A549 (cell line): ENCODE data around the gene MR1. TPM values are rescaled to one million over a fixed set of nuclear protein-coding genes. Genes with fewer than 3 reads are reported as not detected.
A peak's percentile ranks its signal among the peaks of the same experiment; 100 is the strongest.
"Not testable (repeated sequence)": the region's sequence is repeated elsewhere in the genome, so short reads cannot be mapped to it uniquely, and the experiment has no call there.

ENCODE experiments used
- ATAC-seq, 2 experiments: fragments of 200-7000 bp in 1 of 2; fragments of >200 bp in 1 of 2; cut with Nextera tagmentation in 1 of 2; cut with Tn5 transposase in 1 of 2; 3 replicates each; pipeline versions ENCODE4 v1.8.0 to v1.9.1; 2018 to 2020; ENCODE audit warnings: mild to moderate bottlenecking in 1 of 2, moderate library complexity in 1 of 2
- CTCF ChIA-PET: fragments of 300-600 bp; sonication (Branson Sonifier 250); formaldehyde crosslinking; extraction: SDS; loops from one replicate; lab custom pipeline; 2021; ENCODE audit warnings: antibody characterized with exemption, inconsistent platforms; lab: Yijun Ruan, JAX
- POLR2A ChIA-PET: fragments of 350-600 bp; formaldehyde crosslinking; extraction: SDS; loops from one replicate; lab custom pipeline; 2021; ENCODE audit warnings: antibody characterized with exemption, inconsistent platforms; lab: Yijun Ruan, JAX
- DNase-seq, 2 experiments: peaks; one replicate each; pipeline versions ENCODE4 v3.0.0 to v3.0.0-alpha.2; 2011 to 2016; ENCODE audit warnings: low read depth in 1 of 2, low spot score in 1 of 2
- FAIRE-seq: peaks from 2 replicates; lab custom pipeline; 2011; peaks lifted over from hg19 to GRCh38; lab: Jason Lieb, UNC
- H3K27ac ChIP-seq, 2 experiments: fragments of >200 bp; sonication (Bioruptor Twin); formaldehyde crosslinking; 3 replicates each; pipeline ENCODE4 v1.5.1; 2016 to 2017
- H3K4me1 ChIP-seq: fragments of >200 bp; sonication (Bioruptor Twin); formaldehyde crosslinking; 3 replicates; pipeline ENCODE4 v1.6.1; 2016
- H3K4me2 ChIP-seq: fragments of >200 bp; sonication (Bioruptor Twin); formaldehyde crosslinking; 3 replicates; pipeline ENCODE4 v1.6.1; 2016
- H3K4me3 ChIP-seq: fragments of >200 bp; sonication (Bioruptor Twin); formaldehyde crosslinking; 3 replicates; pipeline ENCODE4 v1.5.1; 2016
- H3K9me3 ChIP-seq: fragments of >200 bp; sonication (Bioruptor Twin); formaldehyde crosslinking; 3 replicates; pipeline ENCODE4 v1.6.1; 2016
- BHLHE40 ChIP-seq: IDR thresholded peaks from 2 replicates; pipeline ENCODE4 v1.6.1; 2012; ENCODE audit warnings: low read depth, low read length, inconsistent platforms
- CBX8 ChIP-seq: fragments of 200-600 bp; sonication (generic); IDR thresholded peaks from 2 replicates; pipeline ENCODE4 v1.6.1; 2016
- EHF ChIP-seq: fragments of 250-450 bp; sonication (Bioruptor Pico); IDR thresholded peaks from 2 replicates; pipeline ENCODE4 v1.5.0; 2020; ENCODE audit warnings: mild to moderate bottlenecking
- EHMT2 ChIP-seq: fragments of 200-600 bp; sonication (generic); IDR thresholded peaks from 2 replicates; pipeline ENCODE4 v1.6.1; 2016; ENCODE audit warnings: antibody characterized with exemption, low read depth, mild to moderate bottlenecking, moderate library complexity
- EP300 ChIP-seq, 2 experiments: fragments of >200 bp; sonication (Bioruptor Twin); formaldehyde crosslinking; IDR thresholded peaks; 2 replicates in 1 of 2; 3 replicates in 1 of 2; pipeline ENCODE4 v1.6.1; 2016 to 2017
- ESRRA ChIP-seq: fragments of 150-350 bp; IDR thresholded peaks from 2 replicates; pipeline ENCODE4 v1.6.1; 2014; ENCODE audit warnings: mild to moderate bottlenecking, low read length, borderline replicate concordance
- FOSB ChIP-seq: fragments of 250-450 bp; sonication (Bioruptor Pico); IDR thresholded peaks from 2 replicates; pipeline ENCODE4 v1.5.0; 2020; ENCODE audit warnings: mild to moderate bottlenecking, moderate library complexity
- FOXS1 ChIP-seq: fragments of 250-450 bp; sonication (Bioruptor Pico); IDR thresholded peaks from 2 replicates; pipeline ENCODE4 v1.5.0; 2020; ENCODE audit warnings: mild to moderate bottlenecking, moderate library complexity
- GATA3 ChIP-seq: IDR thresholded peaks from 2 replicates; pipeline ENCODE4 v1.6.1; 2012; ENCODE audit warnings: borderline replicate concordance
- HEYL ChIP-seq: fragments of 250-450 bp; sonication (Bioruptor Pico); IDR thresholded peaks from 2 replicates; pipeline ENCODE4 v1.8.0; 2021; ENCODE audit warnings: mild to moderate bottlenecking, moderate library complexity
- HOXA7 ChIP-seq: fragments of 250-450 bp; sonication (Bioruptor Pico); IDR thresholded peaks from 2 replicates; pipeline ENCODE4 v1.5.0; 2020; ENCODE audit warnings: mild to moderate bottlenecking, moderate library complexity
- HOXB13 ChIP-seq: fragments of 250-450 bp; sonication (Bioruptor Pico); IDR thresholded peaks from 2 replicates; pipeline ENCODE4 v1.5.0; 2020; ENCODE audit warnings: low read depth, mild to moderate bottlenecking, moderate library complexity
- HOXB5 ChIP-seq: fragments of 250-450 bp; sonication (Bioruptor Pico); IDR thresholded peaks from 2 replicates; pipeline ENCODE4 v1.5.0; 2020; ENCODE audit warnings: mild to moderate bottlenecking, moderate library complexity
- JUN ChIP-seq, 2 experiments: fragments of >200 bp; sonication (Bioruptor Twin); formaldehyde crosslinking; IDR thresholded peaks; 2 replicates in 1 of 2; 3 replicates in 1 of 2; pipeline ENCODE4 v1.6.1; 2016 to 2017
- KDM1A ChIP-seq: fragments of 200-600 bp; sonication (generic); IDR thresholded peaks from 2 replicates; pipeline ENCODE4 v1.6.1; 2016; ENCODE audit warnings: low read depth, mild to moderate bottlenecking
- MAFK ChIP-seq: fragments of 450-650 bp; IDR thresholded peaks from 2 replicates; pipeline ENCODE4 v1.6.1; 2014; ENCODE audit not compliant: partially characterized antibody
- MAZ ChIP-seq: fragments of 150-350 bp; IDR thresholded peaks from 2 replicates; pipeline ENCODE4 v1.6.1; 2014; ENCODE audit warnings: antibody characterized with exemption, low read depth, low read length, borderline replicate concordance
- MYC ChIP-seq: IDR thresholded peaks from 2 replicates; pipeline ENCODE4 v1.6.1; 2012; ENCODE audit warnings: mild to moderate bottlenecking, inconsistent platforms, low read length, improper control_type of control experiment, borderline replicate concordance
- PHF8 ChIP-seq: fragments of 200-600 bp; sonication (generic); IDR thresholded peaks from 2 replicates; pipeline ENCODE4 v1.6.1; 2016; ENCODE audit warnings: low read depth, mild to moderate bottlenecking, antibody characterized with exemption, moderate library complexity, borderline replicate concordance
- POLR2A ChIP-seq: IDR thresholded peaks from 2 replicates; pipeline ENCODE4 v1.6.1; 2012; ENCODE audit warnings: mild to moderate bottlenecking, low read length
- RARB ChIP-seq: fragments of 250-450 bp; sonication (Bioruptor Pico); IDR thresholded peaks from 2 replicates; pipeline ENCODE4 v1.8.0; 2021; ENCODE audit warnings: mild to moderate bottlenecking, moderate library complexity
- TFCP2L1 ChIP-seq: fragments of 250-450 bp; sonication (Bioruptor Pico); IDR thresholded peaks from 2 replicates; pipeline ENCODE4 v1.5.0; 2021; ENCODE audit warnings: mild to moderate bottlenecking
- WGBS: methylation state at CpG from one replicate; pipeline ENCODE4 v1.1.6; 2017; ENCODE audit errors: missing lambda C conversion rate; 5-methylcytosine and 5-hydroxymethylcytosine counted together
- polyA plus RNA-seq, 4 experiments: library from polyadenylated mRNA; depleted of rRNA in 3 of 4; stranded (reverse); fragments of >200 nt; fragmentation: RNase III in 1 of 4; extraction: RNeasy Plus Mini Kit Qiagen cat#74134 plus additional on column Dnase treatment in 1 of 4; gene quantifications; 2 replicates in 3 of 4; 3 replicates in 1 of 4; pipeline ENCODE4 v1.2.3, GENCODE V29; 2011 to 2017
- TF ChIP-seq, protein P1 (sequence below): fragments of 150-350 bp; IDR thresholded peaks from 2 replicates; pipeline ENCODE4 v1.6.1; 2014; ENCODE audit warnings: low read depth, mild to moderate bottlenecking, low read length
- TF ChIP-seq, protein P2 (sequence below): fragments of 250-450 bp; sonication (Bioruptor Pico); IDR thresholded peaks from 2 replicates; pipeline ENCODE4 v1.5.0; 2021; ENCODE audit warnings: mild to moderate bottlenecking, moderate library complexity, borderline replicate concordance
- TF ChIP-seq, protein P3 (sequence below): fragments of >200 bp; sonication (Bioruptor Twin); formaldehyde crosslinking; IDR thresholded peaks from 3 replicates; pipeline ENCODE4 v1.5.1; 2016
- TF ChIP-seq, protein P4 (sequence below): fragments of >200 bp; sonication (Bioruptor Twin); formaldehyde crosslinking; IDR thresholded peaks from 2 replicates; pipeline ENCODE4 v1.6.1; 2016
- TF ChIP-seq, protein P5 (sequence below): IDR thresholded peaks from 2 replicates; pipeline ENCODE4 v1.6.1; 2012

The MR1 gene
- polyA plus RNA-seq, 2 of the 4 experiments (the other 2 are of a cell fraction), result 8.3 to 17.2 TPM

DNA sequence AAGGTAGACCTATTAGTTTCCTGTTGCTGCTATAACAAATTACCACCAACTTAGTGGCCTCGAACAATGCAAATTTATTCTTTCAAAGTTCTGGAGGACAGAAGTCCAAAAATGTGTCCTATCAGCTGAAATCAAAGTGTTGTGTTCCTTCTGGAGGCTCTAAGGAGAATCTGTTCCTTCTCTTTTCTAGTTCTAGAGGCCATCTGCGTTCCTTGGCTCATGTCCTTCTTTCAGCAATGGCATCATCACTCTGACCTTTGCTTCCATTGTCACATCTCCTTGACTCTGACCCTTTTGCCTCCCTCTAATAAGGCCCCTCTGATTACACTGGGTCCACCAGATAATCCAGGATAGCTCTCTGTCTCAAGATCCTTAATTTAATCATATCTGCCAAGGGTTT, 1.2 kb upstream of the MR1 start:
- ChIA-PET CTCF (interaction anchor here (1.0 to 2.9 kb wide), 2 partner anchors 9 to 110 kb away, joined by 3 to 14 read pairs; no protein-coding TSS in a partner anchor), POLR2A (interaction anchor here (0.6 to 1.3 kb wide), 2 partner anchors 9 to 56 kb away, joined by 4 to 10 read pairs; partner anchors contain the start of gene STX6)
- TF ChIP-seq, protein P1, sequence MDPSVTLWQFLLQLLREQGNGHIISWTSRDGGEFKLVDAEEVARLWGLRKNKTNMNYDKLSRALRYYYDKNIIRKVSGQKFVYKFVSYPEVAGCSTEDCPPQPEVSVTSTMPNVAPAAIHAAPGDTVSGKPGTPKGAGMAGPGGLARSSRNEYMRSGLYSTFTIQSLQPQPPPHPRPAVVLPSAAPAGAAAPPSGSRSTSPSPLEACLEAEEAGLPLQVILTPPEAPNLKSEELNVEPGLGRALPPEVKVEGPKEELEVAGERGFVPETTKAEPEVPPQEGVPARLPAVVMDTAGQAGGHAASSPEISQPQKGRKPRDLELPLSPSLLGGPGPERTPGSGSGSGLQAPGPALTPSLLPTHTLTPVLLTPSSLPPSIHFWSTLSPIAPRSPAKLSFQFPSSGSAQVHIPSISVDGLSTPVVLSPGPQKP, result no peak
- TF ChIP-seq MAFK, result no peak
- no peak for TF ChIP-seq KDM1A
- TF ChIP-seq PHF8, result no peak
- no peak for TF ChIP-seq BHLHE40
- no peak for TF ChIP-seq JUN (IDR thresholded peaks at IDR 0.05)
- TF ChIP-seq POLR2A, result no peak
- no peak for TF ChIP-seq TFCP2L1 (CRISPR knock-in tag)
- TF ChIP-seq, protein P2, sequence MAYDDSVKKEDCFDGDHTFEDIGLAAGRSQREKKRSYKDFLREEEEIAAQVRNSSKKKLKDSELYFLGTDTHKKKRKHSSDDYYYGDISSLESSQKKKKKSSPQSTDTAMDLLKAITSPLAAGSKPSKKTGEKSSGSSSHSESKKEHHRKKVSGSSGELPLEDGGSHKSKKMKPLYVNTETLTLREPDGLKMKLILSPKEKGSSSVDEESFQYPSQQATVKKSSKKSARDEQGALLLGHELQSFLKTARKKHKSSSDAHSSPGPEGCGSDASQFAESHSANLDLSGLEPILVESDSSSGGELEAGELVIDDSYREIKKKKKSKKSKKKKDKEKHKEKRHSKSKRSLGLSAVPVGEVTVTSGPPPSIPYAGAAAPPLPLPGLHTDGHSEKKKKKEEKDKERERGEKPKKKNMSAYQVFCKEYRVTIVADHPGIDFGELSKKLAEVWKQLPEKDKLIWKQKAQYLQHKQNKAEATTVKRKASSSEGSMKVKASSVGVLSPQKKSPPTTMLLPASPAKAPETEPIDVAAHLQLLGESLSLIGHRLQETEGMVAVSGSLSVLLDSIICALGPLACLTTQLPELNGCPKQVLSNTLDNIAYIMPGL, result no peak
- no peak for TF ChIP-seq FOXS1
- TF ChIP-seq EHF (CRISPR knock-in tag), result no peak
- TF ChIP-seq RARB (CRISPR knock-in tag), result no peak
- no peak for TF ChIP-seq MYC
- TF ChIP-seq EP300 (IDR thresholded peaks at IDR 0.05), result no peak
- TF ChIP-seq FOSB (CRISPR knock-in tag), result no peak
- TF ChIP-seq HOXB13 (CRISPR knock-in tag), result no peak
- TF ChIP-seq GATA3, result no peak
- ATAC-seq (no peak), DNase-seq (no peak), FAIRE-seq (no peak)
- H3K4me3 ChIP-seq, result no peak overlapping the region
- no peak overlapping the region; a peak in 1 of 6 replicates for H3K27ac ChIP-seq
- H3K4me1 ChIP-seq, result peaks cover 13% of the 10 kb centered on the region; the same call in 2 of the 3 replicates
- 89% methylated on average over 2 of the region's 2 CpGs for WGBS
- H3K9me3 ChIP-seq, result no peaks in the 10 kb centered on the region
- no peak overlapping the region for H3K4me2 ChIP-seq

DNA sequence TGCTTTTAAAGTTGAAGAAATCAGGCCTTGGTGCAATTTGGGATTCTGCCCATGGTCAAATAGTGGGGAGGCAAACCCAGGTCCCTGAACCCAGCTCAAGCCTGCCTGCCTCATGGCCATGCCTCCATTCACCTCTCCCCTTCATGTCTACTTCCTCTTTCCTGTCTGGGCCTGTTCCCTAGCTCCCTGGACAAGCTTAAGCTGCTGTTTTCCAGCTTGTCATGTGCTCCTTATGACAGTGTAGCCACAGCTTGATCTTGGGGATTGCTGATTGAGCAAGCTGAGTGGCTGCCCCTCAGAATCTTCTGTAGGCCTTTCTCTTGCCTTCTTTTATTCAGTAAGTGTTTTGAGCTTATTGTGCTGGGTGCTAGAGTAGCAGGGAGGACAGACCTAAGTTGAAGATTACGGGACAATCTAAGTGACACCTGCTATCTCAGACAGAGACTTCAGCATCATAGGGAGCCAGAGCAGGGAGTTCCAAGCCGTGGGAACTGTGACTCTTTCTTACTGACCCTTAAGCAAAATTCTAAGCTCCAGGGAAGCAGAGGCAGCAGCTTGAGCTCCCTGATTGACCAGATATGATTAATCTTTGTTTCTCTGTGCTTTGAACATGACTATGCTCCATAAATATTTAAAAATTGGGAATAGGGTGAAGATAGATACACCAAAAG, 520 bp upstream of the MR1 start:
- WGBS, result 43% methylated on average over 2 of the region's 2 CpGs
- Histone ChIP-seq H3K4me1 (peaks cover 13% of the 10 kb centered on the region; the same call in 2 of the 3 replicates), H3K9me3 (no peaks in the 10 kb centered on the region), H3K4me2 (peak overlapping the region; percentile 93), H3K27ac (peak overlapping the region; percentile 69 to 84), H3K4me3 (peak overlapping the region; percentile 43)
- POLR2A ChIA-PET, result interaction anchor here (0.8 to 1.4 kb wide), 3 partner anchors 10 to 95 kb away, joined by 4 to 10 read pairs (median 7); partner anchors contain the start of genes IER5 and STX6
- CTCF ChIA-PET, result interaction anchor here (0.6 to 2.9 kb wide), 3 partner anchors 9 to 110 kb away, joined by 3 to 14 read pairs (median 3); no protein-coding TSS in a partner anchor
- no peak for FAIRE-seq
- peak in 1 of 2 experiments; percentile 29 for DNase-seq
- ATAC-seq, result peak; percentile 63 to 67
- TF ChIP-seq EHMT2, result 0 out of 2 replicates have a peak, but pooled peaks have one; percentile 24
- no peak for TF ChIP-seq HOXA7 (CRISPR knock-in tag)
- 0 out of 2 replicates have a peak, but pooled peaks have one; percentile 10 for TF ChIP-seq HOXB13 (CRISPR knock-in tag)
- no peak for TF ChIP-seq MAZ
- no peak for TF ChIP-seq PHF8
- no peak for TF ChIP-seq HOXB5 (CRISPR knock-in tag)
- TF ChIP-seq ESRRA, result no peak
- TF ChIP-seq, protein P3, sequence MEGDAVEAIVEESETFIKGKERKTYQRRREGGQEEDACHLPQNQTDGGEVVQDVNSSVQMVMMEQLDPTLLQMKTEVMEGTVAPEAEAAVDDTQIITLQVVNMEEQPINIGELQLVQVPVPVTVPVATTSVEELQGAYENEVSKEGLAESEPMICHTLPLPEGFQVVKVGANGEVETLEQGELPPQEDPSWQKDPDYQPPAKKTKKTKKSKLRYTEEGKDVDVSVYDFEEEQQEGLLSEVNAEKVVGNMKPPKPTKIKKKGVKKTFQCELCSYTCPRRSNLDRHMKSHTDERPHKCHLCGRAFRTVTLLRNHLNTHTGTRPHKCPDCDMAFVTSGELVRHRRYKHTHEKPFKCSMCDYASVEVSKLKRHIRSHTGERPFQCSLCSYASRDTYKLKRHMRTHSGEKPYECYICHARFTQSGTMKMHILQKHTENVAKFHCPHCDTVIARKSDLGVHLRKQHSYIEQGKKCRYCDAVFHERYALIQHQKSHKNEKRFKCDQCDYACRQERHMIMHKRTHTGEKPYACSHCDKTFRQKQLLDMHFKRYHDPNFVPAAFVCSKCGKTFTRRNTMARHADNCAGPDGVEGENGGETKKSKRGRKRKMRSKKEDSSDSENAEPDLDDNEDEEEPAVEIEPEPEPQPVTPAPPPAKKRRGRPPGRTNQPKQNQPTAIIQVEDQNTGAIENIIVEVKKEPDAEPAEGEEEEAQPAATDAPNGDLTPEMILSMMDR, result no peak
- no peak for TF ChIP-seq CBX8
- TF ChIP-seq, protein P4, sequence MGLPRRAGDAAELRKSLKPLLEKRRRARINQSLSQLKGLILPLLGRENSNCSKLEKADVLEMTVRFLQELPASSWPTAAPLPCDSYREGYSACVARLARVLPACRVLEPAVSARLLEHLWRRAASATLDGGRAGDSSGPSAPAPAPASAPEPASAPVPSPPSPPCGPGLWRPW, result no peak
- TF ChIP-seq, protein P5, sequence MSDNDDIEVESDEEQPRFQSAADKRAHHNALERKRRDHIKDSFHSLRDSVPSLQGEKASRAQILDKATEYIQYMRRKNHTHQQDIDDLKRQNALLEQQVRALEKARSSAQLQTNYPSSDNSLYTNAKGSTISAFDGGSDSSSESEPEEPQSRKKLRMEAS, result no peak; the same call in 1 of the 2 replicates
- TF ChIP-seq HEYL (CRISPR knock-in tag), result no peak
- TF ChIP-seq, all 56 proteins: peak for 2

DNA sequence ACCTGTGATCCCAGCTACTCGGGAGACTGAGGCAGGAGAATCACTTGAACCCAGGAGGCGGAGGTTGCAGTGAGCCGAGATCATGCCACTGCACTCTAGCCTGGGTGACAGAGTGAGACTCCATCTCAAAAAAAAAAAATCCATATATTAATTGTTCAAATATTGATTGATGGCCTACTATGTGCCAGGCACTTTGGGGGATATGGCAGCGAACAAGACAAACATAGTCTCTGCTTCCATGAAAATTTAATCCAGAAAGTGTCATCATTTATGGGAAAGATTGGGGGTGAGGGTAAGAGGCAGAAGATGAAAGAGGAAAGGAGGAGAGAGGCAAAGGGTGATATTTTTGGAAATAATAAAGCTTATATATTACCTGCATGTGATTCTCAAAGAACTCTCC, 1.4 kb downstream of the MR1 start:
- H3K4me2 ChIP-seq, POLR2A ChIA-PET, DNase-seq, H3K4me3 ChIP-seq, FAIRE-seq, ATAC-seq, H3K27ac ChIP-seq, H3K9me3 ChIP-seq: not testable (repeated sequence)
- CTCF ChIA-PET, result interaction anchor here (0.7 to 2.0 kb wide), 2 partner anchors 12 to 107 kb away, joined by 3 to 12 read pairs; no protein-coding TSS in a partner anchor
- H3K4me1 ChIP-seq, result peaks cover 13% of the 10 kb centered on the region; the same call in 2 of the 3 replicates
- 90% methylated on average over 4 of the region's 4 CpGs for WGBS
